SH-SY5Y (cell line): Measurements from ENCODE around the gene SOX21.

Experiments
- GATA2 ChIP-seq: IDR thresholded peaks from 2 replicates; pipeline ENCODE4 v1.6.1; 2011; ENCODE audit warnings: mild to moderate bottlenecking, low read depth, low read length
- GATA3 ChIP-seq: IDR thresholded peaks from 2 replicates; pipeline ENCODE4 v1.6.1; 2011; ENCODE audit warnings: low read depth, mild to moderate bottlenecking, low read length, moderate library complexity

- TF ChIP-seq GATA2 (no peak), GATA3 (no peak)
Measured at GRCh38 chr13:94705081-94706030, 7.0 kb downstream of the SOX21 start.
